Sciatic nerve (tissue), 2 donors: ENCODE results near the gene NBPF20. TPM values are rescaled to one million over a fixed set of nuclear protein-coding genes. Genes with fewer than 3 reads are reported as not detected.
"Not testable (repeated sequence)": the region's sequence is repeated elsewhere in the genome, so short reads cannot be mapped to it uniquely, and the experiment has no call there.

Source experiments
- ATAC-seq: fragments of 200-7000 bp; cut with Tn5 transposase; one replicate; pipeline ENCODE4 v1.9.1; 2020; ENCODE audit warnings: mild to moderate bottlenecking, moderate library complexity
- DNase-seq: peaks from one replicate; pipeline ENCODE4 v3.0.0-alpha.2; 2020; ENCODE audit warnings: low spot score
- intact Hi-C: fragments of 100-400 bp; cut with DNase I; formaldehyde crosslinking; loops from one replicate; pipeline ENCODE4 v1.14.2; 2022
- total RNA-seq: library from RNA; stranded (reverse); fragmentation: NEBNext Ultra II Directional; extraction: Animal tissue kit (Norgen Biotek cat#: 25700); gene quantifications from one replicate; pipeline ENCODE4 v1.2.1, GENCODE V29; 2021
- donor health status: DM: no; HTN: no; CAD: no.
- donor health status: DM: no; HTN: no; CAD: no.

The NBPF20 gene
- total RNA-seq, 1 donor from 2014 or later: 4.7 TPM

DNA sequence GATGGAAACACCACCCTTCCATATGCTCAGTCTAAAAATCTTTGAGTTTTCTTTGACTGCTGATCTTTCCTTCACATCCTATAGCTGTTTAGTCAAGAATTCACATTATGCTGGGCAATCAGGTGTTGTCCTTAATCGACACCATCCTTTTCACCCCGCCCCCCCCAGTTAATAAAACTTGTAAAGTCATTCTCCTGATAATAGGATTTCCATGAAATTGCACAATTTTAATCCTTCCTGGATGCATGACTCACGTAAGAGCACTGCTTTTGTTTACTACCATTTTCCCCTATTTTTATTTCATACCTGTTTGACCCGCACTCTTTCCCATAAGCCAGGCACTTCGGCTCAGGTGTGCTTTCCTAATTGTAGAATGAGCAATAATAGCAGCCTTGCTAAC, 16.9 kb upstream of the NBPF20 start:
- DNase-seq, intact Hi-C loops, ATAC-seq: not testable (repeated sequence)

DNA sequence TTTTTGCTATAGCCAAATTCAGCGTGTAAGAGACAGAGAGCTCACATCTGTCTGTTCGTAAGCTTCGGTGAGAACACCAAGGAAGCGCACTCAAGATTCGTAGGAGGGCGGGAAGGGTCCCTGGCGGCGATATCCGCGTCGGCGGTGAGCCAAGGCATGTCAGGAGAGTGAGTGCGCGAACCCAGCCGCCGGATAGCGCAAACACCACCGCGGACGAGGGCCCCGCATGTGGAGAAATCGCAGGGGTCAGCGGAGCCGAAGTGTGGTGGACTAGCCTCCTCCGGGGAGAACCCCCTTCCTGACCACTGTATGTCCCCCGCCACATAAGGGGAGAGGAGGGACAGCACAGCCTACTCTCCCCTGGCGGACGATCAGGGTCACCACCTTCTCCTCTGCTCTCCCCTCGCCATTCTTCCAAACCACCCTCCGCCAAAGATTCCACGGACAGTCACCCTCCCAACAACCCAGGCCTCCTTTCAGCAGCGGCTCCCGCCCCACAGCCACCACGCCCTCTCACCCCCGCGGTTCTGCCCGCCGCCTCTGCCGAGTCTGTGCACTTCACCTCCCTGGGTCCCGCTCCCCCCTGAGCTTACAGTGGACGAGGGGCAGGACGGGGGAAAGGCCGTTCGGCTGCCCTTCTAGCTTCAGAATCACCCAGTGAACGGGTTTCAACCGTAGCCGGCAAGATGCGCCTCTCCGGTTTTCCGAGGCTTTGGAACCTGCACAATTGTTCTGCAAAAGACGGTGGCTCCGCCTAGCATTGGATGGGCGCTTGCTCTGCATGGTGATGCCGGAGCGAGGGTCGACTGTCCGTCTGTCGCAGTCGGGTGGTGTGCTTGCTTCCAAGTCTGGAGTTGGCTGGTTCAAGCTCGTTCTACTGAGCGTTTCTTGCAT, 6.2 kb upstream of the NBPF20 start:
- ATAC-seq, DNase-seq, intact Hi-C loops: not testable (repeated sequence)

DNA sequence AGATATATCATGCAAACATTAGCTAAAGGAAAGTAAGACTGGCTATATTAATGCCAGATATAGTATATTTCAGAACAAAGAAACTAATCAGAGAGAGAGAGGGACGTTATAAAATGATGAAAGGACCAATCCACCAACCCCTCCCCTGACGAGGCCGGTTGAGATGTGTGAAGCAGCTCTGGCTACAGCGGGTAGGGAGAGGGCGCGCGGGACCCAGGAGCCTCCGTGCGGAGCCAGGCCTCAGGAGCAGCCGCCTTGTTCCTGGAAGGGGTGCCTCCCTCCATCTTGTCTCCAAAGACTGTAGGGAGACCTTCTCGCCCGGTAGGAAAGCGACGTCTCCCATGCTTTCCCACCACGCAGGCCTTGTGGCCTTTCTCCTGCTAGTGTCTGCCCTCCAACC, 5.4 kb upstream of the NBPF20 start:
- ATAC-seq, intact Hi-C loops, DNase-seq: not testable (repeated sequence)

DNA sequence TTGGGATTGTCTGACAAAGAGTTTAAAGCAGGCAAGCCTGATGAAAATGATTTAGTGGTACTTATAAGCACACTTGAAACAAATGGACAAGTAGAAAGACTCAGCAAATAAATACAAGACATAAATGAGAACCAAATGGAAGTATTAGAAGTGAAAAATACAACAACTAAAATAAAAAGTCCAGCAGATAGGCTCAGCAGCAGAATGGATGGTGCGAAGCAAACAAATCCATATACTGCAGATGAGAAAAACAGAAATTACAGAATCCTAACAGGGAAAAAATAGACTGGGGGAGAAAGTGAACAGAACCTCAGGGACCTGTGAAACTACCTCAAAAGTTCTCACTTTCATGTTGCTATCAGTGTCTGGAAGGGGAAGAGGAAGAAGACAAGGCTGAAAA, 3.9 kb upstream of the NBPF20 start:
- ATAC-seq, intact Hi-C loops, DNase-seq: not testable (repeated sequence)

DNA sequence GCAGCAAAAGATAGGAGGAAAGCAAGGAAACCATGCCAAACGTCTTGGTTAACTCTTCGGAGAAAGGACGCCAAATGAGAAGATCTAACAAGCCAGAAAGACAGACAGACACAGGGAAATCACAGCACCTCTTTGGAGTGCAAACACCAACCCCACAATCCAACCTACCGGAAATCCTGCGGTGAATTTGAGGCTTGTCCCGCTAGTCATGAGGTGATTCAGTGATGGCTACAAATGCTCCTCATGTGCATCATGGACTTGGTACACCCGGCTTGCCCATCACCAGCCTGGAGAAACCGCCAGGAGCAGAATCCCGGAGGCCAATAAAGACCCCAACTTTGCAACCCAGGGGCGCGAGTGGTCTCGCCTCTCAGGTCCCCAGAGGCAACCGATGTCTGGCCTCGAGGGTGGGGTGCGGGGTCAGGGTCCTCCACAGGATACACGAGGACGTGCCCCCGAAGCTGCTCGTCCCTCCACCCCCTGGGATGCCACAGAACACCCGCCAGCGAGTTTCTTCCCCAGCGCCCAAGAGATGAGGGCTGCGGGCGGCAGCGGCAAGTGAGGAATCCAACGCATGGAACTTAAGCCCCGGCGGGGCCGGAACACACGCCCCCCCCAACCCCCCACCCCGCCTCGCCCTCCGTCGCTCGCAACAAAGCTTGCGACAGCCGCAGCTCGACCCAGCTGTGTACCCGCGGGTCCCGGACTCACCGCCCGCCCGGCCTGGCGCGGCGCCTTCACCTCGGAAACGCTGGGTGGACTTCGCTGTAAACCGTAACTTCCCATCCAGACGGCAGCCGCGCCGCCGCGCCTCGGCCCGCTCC, 579 bp downstream of the NBPF20 start:
- ATAC-seq: peak; percentile 85
- intact Hi-C loops, DNase-seq: not testable (repeated sequence)

DNA sequence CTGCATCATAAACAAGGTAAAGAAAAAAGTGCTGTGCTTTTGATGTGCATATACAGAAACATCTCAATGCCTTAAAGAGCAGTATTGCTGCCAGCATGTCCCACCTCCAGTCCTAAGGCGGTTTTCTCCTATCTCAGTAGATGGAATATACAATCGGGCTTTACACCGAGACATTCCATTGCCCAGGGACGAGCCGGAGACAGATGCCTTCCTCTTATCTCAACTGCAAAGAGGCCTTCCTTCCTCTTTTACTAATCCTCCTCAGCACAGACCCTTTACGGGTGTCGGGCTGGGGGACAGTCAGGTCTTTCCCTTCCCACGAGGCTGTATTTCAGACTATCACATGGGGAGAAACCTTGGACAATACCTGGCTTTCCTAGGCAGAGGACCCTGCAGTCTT, 10.3 kb downstream of the NBPF20 start:
- ATAC-seq, DNase-seq, intact Hi-C loops: not testable (repeated sequence)

DNA sequence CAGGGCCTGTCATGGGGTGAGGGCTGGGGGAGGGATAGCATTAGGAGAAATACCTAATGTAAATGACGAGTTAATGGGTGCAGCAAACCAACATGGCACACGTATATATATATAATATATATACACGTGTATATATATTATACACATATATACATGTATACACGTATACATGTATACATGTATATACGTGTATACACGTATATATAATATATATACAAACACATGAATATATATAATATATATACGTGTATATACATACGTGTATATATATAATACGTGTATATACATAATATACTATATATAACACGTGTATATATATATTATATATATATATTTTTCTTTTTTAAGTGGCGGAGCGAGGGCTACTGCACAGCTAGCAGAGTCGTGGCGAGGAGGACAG, 18.1 kb downstream of the NBPF20 start:
- intact Hi-C loops, ATAC-seq, DNase-seq: not testable (repeated sequence)

DNA sequence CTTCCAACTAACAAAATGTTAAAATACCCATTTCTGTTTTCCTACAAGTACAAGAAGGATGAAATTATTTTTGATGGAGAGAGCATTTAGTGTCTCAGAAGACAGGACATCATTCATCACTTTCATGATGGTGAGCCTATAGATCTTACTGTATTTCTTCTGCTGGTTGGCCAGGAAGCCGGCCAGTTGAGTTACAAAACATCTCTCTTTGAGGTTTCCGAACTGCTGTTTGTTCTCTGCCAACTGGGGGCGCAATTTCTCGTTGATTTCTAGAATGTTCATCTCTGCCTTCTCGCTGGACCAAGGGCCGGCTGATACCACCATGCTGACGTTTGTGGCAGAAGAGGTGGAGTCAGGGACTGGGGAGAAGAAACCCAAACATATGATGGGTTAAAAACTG, 20.5 kb downstream of the NBPF20 start:
- intact Hi-C loops: not testable (repeated sequence)

DNA sequence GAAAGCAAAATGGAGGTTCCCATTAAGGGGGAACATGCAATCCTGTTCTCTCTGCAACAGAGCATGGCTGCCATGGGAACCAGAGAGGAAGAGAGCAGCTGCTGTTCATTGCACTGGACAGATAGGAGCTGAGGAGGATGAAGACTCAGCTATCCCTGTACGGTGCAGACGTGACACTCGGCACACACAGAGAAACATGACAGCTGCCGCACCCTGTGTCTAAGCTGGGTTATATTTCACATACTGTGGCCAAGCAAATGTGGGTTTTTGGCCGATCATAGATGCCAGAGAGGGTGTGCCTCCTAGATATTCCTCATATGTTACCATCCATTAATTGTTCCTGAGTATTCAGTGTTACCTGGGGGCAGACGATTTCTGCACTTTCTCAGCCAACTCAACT, 24.7 kb downstream of the NBPF20 start:
- intact Hi-C loops, DNase-seq, ATAC-seq: not testable (repeated sequence)

More for the DNA sequence above, 20.5 kb downstream of the NBPF20 start:
- ATAC-seq, DNase-seq: not testable (repeated sequence)

Other genes starting within 250 kb of the NBPF20 start
- not detected for gene PPIAL4D, start 183.4 kb downstream of the NBPF20 start, total RNA-seq
- gene GPR89A, start 182.4 kb upstream of the NBPF20 start, total RNA-seq: 20.4 TPM